Naive thymus-derived CD4-positive, alpha-beta T cell (primary cell): ENCODE data around the gene BRD4. TPM values are rescaled to one million over a fixed set of nuclear protein-coding genes. Genes with fewer than 3 reads are reported as not detected.
A peak's percentile ranks its signal among the peaks of the same experiment; 100 is the strongest.

Experiments
- ATAC-seq: fragments of 150-1000 bp; cut with Tn5 transposase; 2 replicates; pipeline ENCODE4 v1.10.0; 2021; ENCODE audit warnings: mild to moderate bottlenecking, moderate library complexity
- CTCF ChIA-PET: fragments of 350-600 bp; sonication (Branson Sonifier 250); formaldehyde crosslinking; loops from one replicate; lab custom pipeline; 2021; ENCODE audit warnings: antibody characterized with exemption; lab: Charles Lee
- POLR2A ChIA-PET: fragments of 350-600 bp; sonication (Branson Sonifier 250); formaldehyde crosslinking; loops from one replicate; lab custom pipeline; 2021; ENCODE audit warnings: antibody characterized with exemption, inconsistent platforms; lab: Charles Lee
- DNase-seq, 9 donors: peaks; one replicate each; pipeline versions ENCODE4 v3.0.0 to v3.0.0-alpha.2; 2020 to 2022; ENCODE audit warnings: mixed read lengths in 1 of 9
- H3K27ac ChIP-seq: one replicate; pipeline ENCODE4 v1.7.0; 2013; ENCODE audit warnings: mild to moderate bottlenecking, low read depth, low read length, moderate library complexity
- H3K27me3 ChIP-seq, 2 donors: one replicate each; pipeline ENCODE4 v1.7.0; 2013; ENCODE audit warnings: low read length in 2 of 2, mild to moderate bottlenecking in 2 of 2, moderate library complexity in 2 of 2; ENCODE audit not compliant: control insufficient read depth in 2 of 2, insufficient read depth in 2 of 2
- H3K36me3 ChIP-seq, 3 experiments: 1 replicate in 2 of 3; 2 replicates in 1 of 3; pipeline ENCODE4 v1.7.0; 2013; ENCODE audit warnings: low read length in 3 of 3, mild to moderate bottlenecking in 3 of 3, moderate library complexity in 1 of 3; ENCODE audit not compliant: insufficient read depth in 3 of 3, control insufficient read depth in 2 of 3
- H3K4me1 ChIP-seq, 2 donors: one replicate each; pipeline ENCODE4 v1.7.0; 2013; ENCODE audit warnings: low read length in 2 of 2, mild to moderate bottlenecking in 2 of 2, moderate library complexity in 1 of 2; ENCODE audit not compliant: control insufficient read depth in 2 of 2, insufficient read depth in 2 of 2
- H3K4me3 ChIP-seq: 2 replicates; pipeline ENCODE4 v1.7.0; 2013; ENCODE audit warnings: mild to moderate bottlenecking, low read length
- H3K9me3 ChIP-seq, 3 experiments: 1 replicate in 2 of 3; 2 replicates in 1 of 3; pipeline ENCODE4 v1.7.0; 2013; ENCODE audit warnings: low read length in 3 of 3; ENCODE audit not compliant: control insufficient read depth in 2 of 3
- H3K27ac Mint-ChIP-seq, 9 donors: one replicate each; pipeline ENCODE4 v1.8.0; 2020 to 2022; ENCODE audit warnings: mixed read lengths in 9 of 9, mild to moderate bottlenecking in 8 of 9, moderate library complexity in 5 of 9, inconsistent platforms in 2 of 9
- H3K27me3 Mint-ChIP-seq, 5 donors: one replicate each; pipeline ENCODE4 v1.8.0; 2021 to 2022; ENCODE audit warnings: mixed read lengths in 5 of 5, mild to moderate bottlenecking in 1 of 5
- H3K36me3 Mint-ChIP-seq, 5 donors: one replicate each; pipeline ENCODE4 v1.8.0; 2020 to 2022; ENCODE audit warnings: mixed read lengths in 5 of 5, mild to moderate bottlenecking in 3 of 5, inconsistent platforms in 1 of 5
- H3K4me1 Mint-ChIP-seq, 7 donors: one replicate each; pipeline ENCODE4 v1.8.0; 2020 to 2022; ENCODE audit warnings: mixed read lengths in 7 of 7, mild to moderate bottlenecking in 3 of 7, inconsistent platforms in 1 of 7
- H3K4me3 Mint-ChIP-seq, 10 donors: one replicate each; pipeline ENCODE4 v1.8.0; 2020 to 2022; ENCODE audit warnings: mild to moderate bottlenecking in 10 of 10, mixed read lengths in 10 of 10, moderate library complexity in 6 of 10, inconsistent platforms in 2 of 10
- H3K9me3 Mint-ChIP-seq, 11 donors: one replicate each; pipeline ENCODE4 v1.8.0; 2020 to 2022; ENCODE audit warnings: mixed read lengths in 11 of 11, mild to moderate bottlenecking in 4 of 11, inconsistent platforms in 1 of 11, moderate library complexity in 1 of 11
- intact Hi-C, 2 donors: fragments of 100-400 bp; cut with micrococcal nuclease; formaldehyde crosslinking; loops; one replicate each; pipeline ENCODE4 v1.15.1; 2023
- polyA plus RNA-seq, 2 donors: library from polyadenylated mRNA; unstranded; fragments of 300-500 nt; fragmentation: Illumina TruSeq; gene quantifications; one replicate each; pipeline ENCODE4 v1.2.3, GENCODE V29; 2021
- total RNA-seq, 6 experiments: library from RNA in 5 of 6; stranded (reverse) in 5 of 6; gene quantifications; 1 replicate in 5 of 6; 2 replicates in 1 of 6; pipeline ENCODE4 v1.2.3 and lab custom pipeline; 2021 to 2026

Gene BRD4
- total and polyA plus RNA-seq, 7 experiments from 2014 or later, result 10.5 to 168 (median 113) TPM

DNA sequence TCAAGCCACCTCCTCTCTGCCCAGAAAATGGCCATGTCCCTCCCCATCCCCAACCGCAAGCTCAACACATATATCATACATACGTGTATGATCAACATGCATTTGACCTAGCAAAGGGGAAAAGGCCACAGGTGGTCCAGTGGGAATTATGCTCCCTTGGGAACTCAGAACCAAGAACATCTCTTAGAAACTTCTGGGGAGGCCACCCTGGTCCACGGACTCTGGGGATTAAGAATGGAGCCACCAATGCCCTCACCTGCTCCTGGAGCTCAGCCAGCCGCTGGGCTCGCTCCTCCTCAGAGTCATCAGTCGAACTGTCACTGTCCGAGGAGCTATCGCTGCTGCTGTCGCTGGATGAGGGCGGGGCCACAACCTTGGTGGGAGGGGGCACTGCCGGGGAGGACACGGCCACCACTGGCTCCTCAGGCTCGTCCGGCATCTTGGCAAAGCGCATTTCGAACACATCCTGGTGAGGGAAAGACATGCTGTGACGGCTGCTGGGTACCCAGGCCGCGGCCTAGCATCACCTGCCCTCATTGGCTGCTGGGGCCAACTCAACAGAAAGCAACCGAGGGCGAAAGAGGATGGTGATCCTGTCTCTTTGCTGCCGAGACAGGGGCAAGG, 75.5 kb downstream of the BRD4 start:
- peaks cover 12 to 59% (median 18%) of the 10 kb centered on the region in 5 donors for H3K36me3 Mint-ChIP-seq
- ChIA-PET POLR2A (no interaction called here), CTCF (interaction anchor here (0.6 kb wide), 1 partner anchor 158 kb away, joined by 4 read pairs; no protein-coding TSS in a partner anchor)
- no peak overlapping the region for H3K4me3 ChIP-seq
- no peak overlapping the region for H3K4me3 Mint-ChIP-seq
- H3K27ac ChIP-seq, result no peak overlapping the region
- no peak for DNase-seq
- H3K9me3 Mint-ChIP-seq, result no peaks in the 10 kb centered on the region
- no peaks in the 10 kb centered on the region for H3K27me3 Mint-ChIP-seq
- no peaks in the 10 kb centered on the region for H3K9me3 ChIP-seq
- ATAC-seq, result no peak
- peaks cover 40 to 100% (median 58%) of the 10 kb centered on the region in 3 experiments for H3K36me3 ChIP-seq
- no peaks in the 10 kb centered on the region for H3K27me3 ChIP-seq
- no peak overlapping the region for H3K27ac Mint-ChIP-seq
- H3K4me1 Mint-ChIP-seq, result peaks cover 0 to 7% (median 3%) of the 10 kb centered on the region in 7 donors
- intact Hi-C loops, result no loop called here
- H3K4me1 ChIP-seq, result no peaks in the 10 kb centered on the region

GRCh38 chr19:15255359-15255990, 76.9 kb downstream of the BRD4 start:
- CTCF ChIA-PET, result no interaction called here

DNA sequence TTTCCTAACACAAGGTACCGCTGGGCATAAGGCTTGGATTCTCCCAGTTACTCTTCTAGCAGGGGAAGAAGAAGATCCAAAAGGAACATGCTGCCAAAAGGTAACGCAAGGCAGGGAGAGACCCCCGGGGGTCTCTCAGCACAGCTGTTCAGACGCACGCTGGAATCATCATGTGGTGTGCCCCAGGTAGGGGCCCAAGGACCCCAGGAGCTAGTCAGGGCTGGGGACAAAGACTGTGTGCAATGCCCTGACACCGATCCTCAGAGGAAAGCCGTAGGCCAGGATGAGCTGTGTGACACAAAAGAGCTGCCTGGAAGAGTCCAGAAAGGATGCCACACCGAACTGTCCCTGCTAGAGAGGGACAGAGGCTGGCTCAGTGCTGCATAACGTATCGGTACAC, 77.8 kb downstream of the BRD4 start:
- ChIA-PET CTCF (no interaction called here), POLR2A (no interaction called here)
- H3K27me3 ChIP-seq, result no peaks in the 10 kb centered on the region
- H3K27me3 Mint-ChIP-seq, result no peaks in the 10 kb centered on the region
- H3K27ac Mint-ChIP-seq, result peak overlapping the region in 2 of 9 donors; percentile 16 to 40
- peaks cover 0 to 2% (median 0%) of the 10 kb centered on the region in 11 donors for H3K9me3 Mint-ChIP-seq
- no peak overlapping the region for H3K4me3 ChIP-seq
- H3K27ac ChIP-seq, result no peak overlapping the region
- H3K9me3 ChIP-seq, result no peaks in the 10 kb centered on the region
- peaks cover 0 to 7% (median 3%) of the 10 kb centered on the region in 7 donors for H3K4me1 Mint-ChIP-seq
- H3K36me3 Mint-ChIP-seq, result peaks cover 9 to 54% (median 14%) of the 10 kb centered on the region in 5 donors
- DNase-seq (no peak), ATAC-seq (no peak)
- peaks cover 40 to 98% (median 49%) of the 10 kb centered on the region in 3 experiments for H3K36me3 ChIP-seq
- H3K4me3 Mint-ChIP-seq, result no peak overlapping the region
- intact Hi-C loops, result no loop called here
- no peaks in the 10 kb centered on the region for H3K4me1 ChIP-seq

More at GRCh38 chr19:15255359-15255990, 76.9 kb downstream of the BRD4 start:
- POLR2A ChIA-PET, result no interaction called here
- Histone ChIP-seq H3K36me3 (peaks cover 40 to 98% (median 57%) of the 10 kb centered on the region in 3 experiments), H3K9me3 (no peaks in the 10 kb centered on the region), H3K27ac (no peak overlapping the region), H3K4me1 (no peaks in the 10 kb centered on the region), H3K4me3 (no peak overlapping the region), H3K27me3 (no peaks in the 10 kb centered on the region)
- Mint-ChIP-seq H3K9me3 (peaks cover 0 to 2% (median 0%) of the 10 kb centered on the region in 11 donors), H3K4me3 (no peak overlapping the region), H3K36me3 (peaks cover 9 to 54% (median 14%) of the 10 kb centered on the region in 5 donors), H3K27me3 (no peaks in the 10 kb centered on the region), H3K27ac (peak overlapping the region in 1 of 9 donors; percentile 40), H3K4me1 (peaks cover 0 to 7% (median 3%) of the 10 kb centered on the region in 7 donors)
- DNase-seq (no peak), ATAC-seq (no peak)
- intact Hi-C loops, result no loop called here

DNA sequence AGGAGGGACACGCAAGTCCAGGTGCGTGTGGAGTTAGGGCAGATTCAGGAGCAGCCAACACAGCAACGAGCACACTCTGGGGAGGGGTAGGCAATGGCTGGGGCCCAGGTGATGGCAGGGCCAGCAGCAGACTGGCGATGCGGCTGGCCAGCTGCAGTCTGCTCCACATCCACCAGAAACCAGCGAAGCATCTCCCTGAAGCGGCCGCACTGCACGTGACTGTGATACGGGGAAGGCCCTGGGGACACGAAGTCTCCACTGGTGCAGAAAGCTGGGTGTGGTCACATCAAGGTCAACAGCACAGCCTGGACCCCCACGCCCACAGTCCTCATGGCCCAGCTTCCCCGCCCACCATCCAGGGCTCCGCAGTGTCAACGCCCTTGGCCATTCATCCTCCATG, 78.8 kb downstream of the BRD4 start:
- DNase-seq (no peak), ATAC-seq (no peak)
- intact Hi-C loops, result no loop called here
- Histone ChIP-seq H3K27ac (no peak overlapping the region), H3K36me3 (peaks cover 33 to 98% (median 45%) of the 10 kb centered on the region in 3 experiments), H3K4me3 (no peak overlapping the region), H3K9me3 (no peaks in the 10 kb centered on the region), H3K4me1 (no peaks in the 10 kb centered on the region), H3K27me3 (no peaks in the 10 kb centered on the region)
- H3K4me3 Mint-ChIP-seq, result no peak overlapping the region
- peaks cover 0 to 2% (median 0%) of the 10 kb centered on the region in 11 donors for H3K9me3 Mint-ChIP-seq
- peak overlapping the region in 1 of 9 donors; percentile 33 for H3K27ac Mint-ChIP-seq
- H3K4me1 Mint-ChIP-seq, result peaks cover 0 to 5% (median 3%) of the 10 kb centered on the region in 7 donors
- peaks cover 8 to 50% (median 14%) of the 10 kb centered on the region in 5 donors for H3K36me3 Mint-ChIP-seq
- ChIA-PET CTCF (no interaction called here), POLR2A (interaction anchor here (0.8 kb wide), 1 partner anchor 79 kb away, joined by 3 read pairs; the partner anchor contains the start of gene BRD4)
- H3K27me3 Mint-ChIP-seq, result no peaks in the 10 kb centered on the region

- Histone ChIP-seq H3K4me3 (no peak overlapping the region), H3K27me3 (no peaks in the 10 kb centered on the region), H3K4me1 (no peaks in the 10 kb centered on the region), H3K36me3 (peaks cover 33 to 98% (median 49%) of the 10 kb centered on the region in 3 experiments), H3K9me3 (no peaks in the 10 kb centered on the region), H3K27ac (no peak overlapping the region)
- no peak for ATAC-seq
- DNase-seq, result no peak
- Mint-ChIP-seq H3K36me3 (peaks cover 7 to 53% (median 11%) of the 10 kb centered on the region in 5 donors), H3K4me3 (no peak overlapping the region), H3K9me3 (peaks cover 0 to 2% (median 0%) of the 10 kb centered on the region in 11 donors), H3K27me3 (no peaks in the 10 kb centered on the region), H3K4me1 (peaks cover 0 to 5% (median 3%) of the 10 kb centered on the region in 7 donors), H3K27ac (peak overlapping the region in 1 of 9 donors; percentile 33)
- ChIA-PET CTCF (interaction anchor here (0.6 kb wide), 1 partner anchor 161 kb away, joined by 10 read pairs; no protein-coding TSS in a partner anchor), POLR2A (interaction anchor here (0.8 kb wide), 1 partner anchor 79 kb away, joined by 3 read pairs; the partner anchor contains the start of gene BRD4)
- intact Hi-C loops, result no loop called here
Observed at GRCh38 chr19:15253061-15253460, 79.3 kb downstream of the BRD4 start.

GRCh38 chr19:15252398-15253018, 79.8 kb downstream of the BRD4 start:
- Mint-ChIP-seq H3K9me3 (peaks cover 0 to 2% (median 0%) of the 10 kb centered on the region in 11 donors), H3K27ac (peak overlapping the region in 2 of 9 donors; percentile 14 to 34), H3K27me3 (no peaks in the 10 kb centered on the region), H3K4me3 (no peak overlapping the region), H3K36me3 (peaks cover 7 to 55% (median 11%) of the 10 kb centered on the region in 5 donors), H3K4me1 (peaks cover 0 to 5% (median 3%) of the 10 kb centered on the region in 7 donors)
- Histone ChIP-seq H3K4me3 (no peak overlapping the region), H3K9me3 (no peaks in the 10 kb centered on the region), H3K27ac (no peak overlapping the region), H3K36me3 (peaks cover 33 to 98% (median 49%) of the 10 kb centered on the region in 3 experiments), H3K27me3 (no peaks in the 10 kb centered on the region), H3K4me1 (no peaks in the 10 kb centered on the region)
- intact Hi-C loops, result no loop called here
- POLR2A ChIA-PET, result no interaction called here
- CTCF ChIA-PET, result interaction anchor here (0.6 kb wide), 1 partner anchor 160 kb away, joined by 10 read pairs; no protein-coding TSS in a partner anchor
- DNase-seq (no peak), ATAC-seq (no peak)
